Testis (tissue), 5 donors: ENCODE results near the gene RFT1. TPM values are rescaled to one million over a fixed set of nuclear protein-coding genes. Genes with fewer than 3 reads are reported as not detected.

Source experiments
- DNase-seq: peaks from one replicate; pipeline ENCODE4 v3.0.0-alpha.2; 2019
- H3K27ac ChIP-seq, 2 donors: fragments of 200-600 bp; sonication (generic); one replicate each; pipeline ENCODE4 v1.5.1; 2019
- H3K27me3 ChIP-seq: fragments of 200-600 bp; sonication (generic); one replicate; pipeline ENCODE4 v1.5.1; 2019
- H3K36me3 ChIP-seq: fragments of 200-600 bp; sonication (generic); one replicate; pipeline ENCODE4 v1.5.1; 2017; ENCODE audit warnings: low read depth; ENCODE audit errors: missing control alignments
- H3K4me1 ChIP-seq: fragments of 200-600 bp; sonication (generic); one replicate; pipeline ENCODE4 v1.5.1; 2019
- H3K4me3 ChIP-seq, 2 donors: fragments of 200-600 bp; sonication (generic); one replicate each; pipeline ENCODE4 v1.5.1; 2017 to 2019
- H3K9me3 ChIP-seq: fragments of 200-600 bp; sonication (generic); one replicate; pipeline ENCODE4 v1.5.1; 2017
- POLR2A ChIP-seq: fragments of 450-650 bp; IDR thresholded peaks from one replicate; pipeline ENCODE4 v1.6.1; 2017; ENCODE audit warnings: antibody characterized with exemption, mild to moderate bottlenecking, moderate library complexity
- WGBS, 2 donors: methylation state at CpG; one replicate each; pipeline ENCODE4 v1.1.5; 2018; 5-methylcytosine and 5-hydroxymethylcytosine counted together
- intact Hi-C: fragments of 100-400 bp; cut with DNase I; formaldehyde crosslinking; loops from one replicate; pipeline ENCODE4 v1.15.1; 2023; ENCODE audit warnings: low total_unique reads
- long read RNA-seq, 2 donors: transcript quantifications; one replicate each; lab custom pipeline, GENCODE V29; 2026
- polyA plus RNA-seq: library from polyadenylated mRNA; stranded (reverse); fragments of 350-450 nt; fragmentation: Illumina TruSeq; extraction: RNeasy Lipid Tissue Mini Kit (QIAGEN cat#74804); gene quantifications from one replicate; pipeline ENCODE4 v1.2.3, GENCODE V29; 2014; ENCODE audit warnings: low read depth, low replicate concordance; ENCODE audit not compliant: insufficient read depth
- total RNA-seq, 2 donors: library from RNA; depleted of rRNA; stranded (reverse); fragments of >200 nt; gene quantifications; one replicate each; pipeline ENCODE4 v1.2.3, GENCODE V29; 2016
- TF ChIP-seq, protein P1 (sequence below), 3 experiments: fragments of 450-650 bp in 2 of 3; fragments of 200-600 bp in 1 of 3; sonication (generic) in 1 of 3; IDR thresholded peaks; one replicate each; pipeline ENCODE4 v1.5.1; 2016 to 2019; ENCODE audit warnings: antibody characterized with exemption in 3 of 3, mild to moderate bottlenecking in 2 of 3, moderate library complexity in 1 of 3

Gene RFT1
- total RNA-seq: 10 to 100 TPM; 27.2 to 33.9 TPM
- polyA plus RNA-seq: 36.8 TPM
- long read RNA-seq, donor 1, full-length matches to known transcripts: 9 of 9 reads
- long read RNA-seq, donor 1, partial matches to known transcripts: 0 of 9 reads
- long read RNA-seq, donor 1, other reads (novel, unspliced or antisense): 0 of 9 reads
- long read RNA-seq, donor 2, full-length matches to known transcripts: 5 of 5 reads
- long read RNA-seq, donor 2, partial matches to known transcripts: 0 of 5 reads
- long read RNA-seq, donor 2, other reads (novel, unspliced or antisense): 0 of 5 reads

DNA sequence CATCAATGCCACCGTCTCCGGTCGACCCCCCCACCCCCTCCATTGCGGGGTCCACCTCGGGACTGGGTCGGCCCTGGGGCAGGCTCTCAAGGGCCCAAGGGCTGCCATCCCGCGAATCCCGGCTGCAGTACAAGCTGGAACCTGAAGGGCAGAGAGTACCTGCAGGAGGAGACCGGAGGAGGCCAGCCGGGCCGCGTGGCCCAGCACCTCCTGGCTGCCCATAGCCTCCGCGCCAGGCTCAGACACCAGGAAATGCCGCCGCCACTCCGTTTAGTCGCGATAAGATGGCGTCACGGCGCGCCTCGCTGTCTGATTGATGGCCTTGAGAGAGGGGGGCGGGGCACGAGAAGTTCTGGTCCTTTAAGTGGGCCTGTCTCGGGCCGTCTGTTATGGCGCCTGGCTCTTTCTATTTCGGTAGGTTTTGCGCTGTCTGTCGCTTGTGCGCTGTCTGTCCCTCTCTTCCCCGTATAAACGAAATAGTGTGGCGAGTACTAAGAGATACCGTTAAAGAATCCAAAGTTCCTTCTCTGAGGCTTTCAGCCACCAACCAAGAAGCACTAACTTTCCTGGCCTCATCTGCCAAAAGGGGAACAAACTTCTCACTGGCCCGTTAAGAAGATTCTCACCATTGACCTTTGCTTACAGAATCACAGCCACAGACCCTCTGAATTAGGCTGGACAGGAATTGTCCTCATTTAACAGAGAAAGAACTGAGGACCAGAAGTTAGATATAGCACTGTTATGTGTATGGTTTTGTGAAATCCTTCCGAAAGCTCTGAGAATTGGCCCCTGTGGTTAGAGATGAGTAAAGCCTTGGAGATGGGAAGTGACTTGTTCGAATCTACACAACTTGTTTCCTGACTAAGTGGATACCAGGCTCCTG is at the start of gene RFT1:
Gene RFT1 (minus strand): TSS at position 257 of the 883 bp plus-strand sequence. CDS start 35 bp downstream, at position 222.
- TF ChIP-seq POLR2A: no peak
- TF ChIP-seq, protein P1, sequence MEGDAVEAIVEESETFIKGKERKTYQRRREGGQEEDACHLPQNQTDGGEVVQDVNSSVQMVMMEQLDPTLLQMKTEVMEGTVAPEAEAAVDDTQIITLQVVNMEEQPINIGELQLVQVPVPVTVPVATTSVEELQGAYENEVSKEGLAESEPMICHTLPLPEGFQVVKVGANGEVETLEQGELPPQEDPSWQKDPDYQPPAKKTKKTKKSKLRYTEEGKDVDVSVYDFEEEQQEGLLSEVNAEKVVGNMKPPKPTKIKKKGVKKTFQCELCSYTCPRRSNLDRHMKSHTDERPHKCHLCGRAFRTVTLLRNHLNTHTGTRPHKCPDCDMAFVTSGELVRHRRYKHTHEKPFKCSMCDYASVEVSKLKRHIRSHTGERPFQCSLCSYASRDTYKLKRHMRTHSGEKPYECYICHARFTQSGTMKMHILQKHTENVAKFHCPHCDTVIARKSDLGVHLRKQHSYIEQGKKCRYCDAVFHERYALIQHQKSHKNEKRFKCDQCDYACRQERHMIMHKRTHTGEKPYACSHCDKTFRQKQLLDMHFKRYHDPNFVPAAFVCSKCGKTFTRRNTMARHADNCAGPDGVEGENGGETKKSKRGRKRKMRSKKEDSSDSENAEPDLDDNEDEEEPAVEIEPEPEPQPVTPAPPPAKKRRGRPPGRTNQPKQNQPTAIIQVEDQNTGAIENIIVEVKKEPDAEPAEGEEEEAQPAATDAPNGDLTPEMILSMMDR (IDR thresholded peaks at IDR 0.05): peak in 1 of 3 experiments; percentile 20
- intact Hi-C loops: no loop called here
- Histone ChIP-seq H3K4me1 (peaks cover 29% of the 10 kb centered on the region), H3K27me3 (no peaks in the 10 kb centered on the region), H3K36me3 (no peaks in the 10 kb centered on the region), H3K27ac (peak within 1 kb of the TSS; percentile 87 to 90), H3K9me3 (no peaks in the 10 kb centered on the region), H3K4me3 (peak within 1 kb of the TSS; percentile 84 to 90)
- peak; percentile 99 for DNase-seq
- 2 to 3% methylated on average over 21 to 39 of the region's 41 CpGs for WGBS, 2 donors

GRCh38 chr3:53179580-53179979 is 49.3 kb upstream of the RFT1 start:
- intact Hi-C loops: no loop called here

GRCh38 chr3:53178246-53178645 is 48.0 kb upstream of the RFT1 start:
- DNase-seq: no peak
- H3K9me3 ChIP-seq: no peaks in the 10 kb centered on the region
- H3K4me1 ChIP-seq: no peaks in the 10 kb centered on the region
- H3K36me3 ChIP-seq: no peaks in the 10 kb centered on the region
- 98 to 99% methylated on average over 8 to 15 of the region's 15 CpGs for WGBS, 2 donors
- H3K4me3 ChIP-seq: no peak overlapping the region
- TF ChIP-seq, protein P1 (IDR thresholded peaks at IDR 0.05): no peak
- no peak for TF ChIP-seq POLR2A
- intact Hi-C loops: no loop called here
- H3K27ac ChIP-seq: no peak overlapping the region
- H3K27me3 ChIP-seq: no peaks in the 10 kb centered on the region

More at GRCh38 chr3:53179580-53179979, 49.3 kb upstream of the RFT1 start:
- H3K27ac ChIP-seq: no peak overlapping the region
- H3K9me3 ChIP-seq: no peaks in the 10 kb centered on the region
- 91 to 96% methylated on average over 4 to 20 of the region's 20 CpGs for WGBS, 2 donors
- no peak for TF ChIP-seq POLR2A
- TF ChIP-seq, protein P1 (IDR thresholded peaks at IDR 0.05): no peak
- no peaks in the 10 kb centered on the region for H3K36me3 ChIP-seq
- no peaks in the 10 kb centered on the region for H3K27me3 ChIP-seq
- H3K4me3 ChIP-seq: no peak overlapping the region
- no peak for DNase-seq
- H3K4me1 ChIP-seq: no peaks in the 10 kb centered on the region

- no peaks in the 10 kb centered on the region for H3K9me3 ChIP-seq
- H3K27ac ChIP-seq: no peak overlapping the region
- H3K4me1 ChIP-seq: no peaks in the 10 kb centered on the region
- TF ChIP-seq POLR2A: no peak
- TF ChIP-seq, protein P1 (IDR thresholded peaks at IDR 0.05): no peak
- 64 to 87% methylated on average over 5 to 9 of the region's 9 CpGs for WGBS, 2 donors
- intact Hi-C loops: no loop called here
- DNase-seq: no peak
- no peak overlapping the region for H3K4me3 ChIP-seq
- H3K36me3 ChIP-seq: no peaks in the 10 kb centered on the region
- H3K27me3 ChIP-seq: no peaks in the 10 kb centered on the region
These were observed 45.6 kb upstream of the RFT1 start for GRCh38 chr3:53175613-53176540.
